Ishikawa (cell line): ENCODE measurements around the gene MRPL14.

Experiments
- CEBPB ChIP-seq: IDR thresholded peaks from 2 replicates; pipeline ENCODE4 v1.6.1; 2012
- CREB1 ChIP-seq: IDR thresholded peaks from 2 replicates; pipeline ENCODE4 v1.6.1; 2012; ENCODE audit warnings: low read depth
- EGR1 ChIP-seq: IDR thresholded peaks from 2 replicates; pipeline ENCODE4 v1.6.1; 2012
- EP300 ChIP-seq: IDR thresholded peaks from 2 replicates; pipeline ENCODE4 v1.6.1; 2012; ENCODE audit warnings: borderline replicate concordance
- FOXM1 ChIP-seq: IDR thresholded peaks from 2 replicates; pipeline ENCODE4 v1.6.1; 2012; ENCODE audit warnings: low read depth, borderline replicate concordance
- NFIC ChIP-seq: IDR thresholded peaks from 2 replicates; pipeline ENCODE4 v1.6.1; 2012
- RAD21 ChIP-seq: IDR thresholded peaks from 2 replicates; pipeline ENCODE4 v1.6.1; 2012; ENCODE audit warnings: low read depth
- TAF1 ChIP-seq: IDR thresholded peaks from 2 replicates; pipeline ENCODE4 v1.6.1; 2012; ENCODE audit warnings: low read depth, mild to moderate bottlenecking
- TCF12 ChIP-seq: IDR thresholded peaks from 2 replicates; pipeline ENCODE4 v1.6.1; 2012; ENCODE audit warnings: low read depth
- TEAD4 ChIP-seq: IDR thresholded peaks from 2 replicates; pipeline ENCODE4 v1.6.1; 2012
- YY1 ChIP-seq: IDR thresholded peaks from 2 replicates; pipeline ENCODE4 v1.6.1; 2012; ENCODE audit warnings: low read depth
- ZBTB7A ChIP-seq: IDR thresholded peaks from 2 replicates; pipeline ENCODE4 v1.6.1; 2012; ENCODE audit warnings: low read depth
- TF ChIP-seq, protein P1 (sequence below): IDR thresholded peaks from 2 replicates; pipeline ENCODE4 v1.6.1; 2012
- TF ChIP-seq, protein P2 (sequence below): IDR thresholded peaks from 2 replicates; pipeline ENCODE4 v1.6.1; 2012; ENCODE audit warnings: low read depth, mild to moderate bottlenecking
- TF ChIP-seq, protein P3 (sequence below): IDR thresholded peaks from 2 replicates; pipeline ENCODE4 v1.6.1; 2012

The MRPL14 gene

DNA sequence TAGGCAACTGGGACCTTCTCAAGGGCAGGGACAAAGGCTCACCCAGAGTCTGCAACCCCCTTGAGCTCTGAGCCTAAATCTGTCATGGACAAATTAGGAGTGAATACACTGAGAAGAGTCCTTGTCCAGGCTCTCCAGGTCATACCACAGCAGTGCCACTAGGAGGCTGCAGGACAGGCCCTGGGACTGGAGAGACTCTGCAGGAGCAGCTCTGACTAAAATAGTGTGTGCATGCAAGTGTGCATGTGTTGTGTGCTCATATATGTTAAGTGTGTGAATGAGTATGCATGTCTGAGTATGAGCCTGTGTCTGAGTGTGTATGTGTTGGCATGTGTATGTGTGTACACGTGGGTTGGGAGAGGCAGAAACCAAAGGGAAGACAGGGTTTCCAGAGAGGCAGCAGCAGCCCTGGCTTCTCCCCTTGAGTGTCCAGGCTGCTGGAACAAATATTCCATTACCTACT is 27.1 kb downstream of the MRPL14 start:
- no peak for TF ChIP-seq CREB1
- TF ChIP-seq RAD21, result peak; percentile 41; the same call in 1 of the 2 replicates

DNA sequence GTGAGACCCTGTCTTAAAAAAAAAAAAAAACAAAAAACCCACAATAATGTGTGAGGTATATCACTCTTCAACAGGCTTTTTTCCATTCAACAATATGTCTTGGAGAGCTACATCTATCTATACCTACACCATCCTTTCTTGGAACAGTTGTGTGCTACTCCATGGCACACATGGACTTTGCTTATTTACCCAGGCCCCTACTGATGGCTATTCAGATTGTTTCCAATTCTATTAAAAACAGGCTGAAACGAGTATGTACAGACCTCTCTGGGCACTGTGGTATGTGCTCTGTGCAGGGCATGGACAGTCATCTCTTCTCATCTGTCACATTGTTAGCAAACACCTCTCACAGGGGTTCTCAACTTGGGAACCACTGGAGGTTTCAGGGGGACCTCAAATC is 28.1 kb downstream of the MRPL14 start:
- TF ChIP-seq EGR1, result no peak
- TF ChIP-seq CEBPB, result no peak
- TF ChIP-seq RAD21, result no peak
- TF ChIP-seq EP300, result no peak
- TF ChIP-seq, protein P1, sequence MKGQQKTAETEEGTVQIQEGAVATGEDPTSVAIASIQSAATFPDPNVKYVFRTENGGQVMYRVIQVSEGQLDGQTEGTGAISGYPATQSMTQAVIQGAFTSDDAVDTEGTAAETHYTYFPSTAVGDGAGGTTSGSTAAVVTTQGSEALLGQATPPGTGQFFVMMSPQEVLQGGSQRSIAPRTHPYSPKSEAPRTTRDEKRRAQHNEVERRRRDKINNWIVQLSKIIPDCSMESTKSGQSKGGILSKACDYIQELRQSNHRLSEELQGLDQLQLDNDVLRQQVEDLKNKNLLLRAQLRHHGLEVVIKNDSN, result no peak
- no peak for TF ChIP-seq FOXM1
- no peak for TF ChIP-seq ZBTB7A
- TF ChIP-seq, protein P2, sequence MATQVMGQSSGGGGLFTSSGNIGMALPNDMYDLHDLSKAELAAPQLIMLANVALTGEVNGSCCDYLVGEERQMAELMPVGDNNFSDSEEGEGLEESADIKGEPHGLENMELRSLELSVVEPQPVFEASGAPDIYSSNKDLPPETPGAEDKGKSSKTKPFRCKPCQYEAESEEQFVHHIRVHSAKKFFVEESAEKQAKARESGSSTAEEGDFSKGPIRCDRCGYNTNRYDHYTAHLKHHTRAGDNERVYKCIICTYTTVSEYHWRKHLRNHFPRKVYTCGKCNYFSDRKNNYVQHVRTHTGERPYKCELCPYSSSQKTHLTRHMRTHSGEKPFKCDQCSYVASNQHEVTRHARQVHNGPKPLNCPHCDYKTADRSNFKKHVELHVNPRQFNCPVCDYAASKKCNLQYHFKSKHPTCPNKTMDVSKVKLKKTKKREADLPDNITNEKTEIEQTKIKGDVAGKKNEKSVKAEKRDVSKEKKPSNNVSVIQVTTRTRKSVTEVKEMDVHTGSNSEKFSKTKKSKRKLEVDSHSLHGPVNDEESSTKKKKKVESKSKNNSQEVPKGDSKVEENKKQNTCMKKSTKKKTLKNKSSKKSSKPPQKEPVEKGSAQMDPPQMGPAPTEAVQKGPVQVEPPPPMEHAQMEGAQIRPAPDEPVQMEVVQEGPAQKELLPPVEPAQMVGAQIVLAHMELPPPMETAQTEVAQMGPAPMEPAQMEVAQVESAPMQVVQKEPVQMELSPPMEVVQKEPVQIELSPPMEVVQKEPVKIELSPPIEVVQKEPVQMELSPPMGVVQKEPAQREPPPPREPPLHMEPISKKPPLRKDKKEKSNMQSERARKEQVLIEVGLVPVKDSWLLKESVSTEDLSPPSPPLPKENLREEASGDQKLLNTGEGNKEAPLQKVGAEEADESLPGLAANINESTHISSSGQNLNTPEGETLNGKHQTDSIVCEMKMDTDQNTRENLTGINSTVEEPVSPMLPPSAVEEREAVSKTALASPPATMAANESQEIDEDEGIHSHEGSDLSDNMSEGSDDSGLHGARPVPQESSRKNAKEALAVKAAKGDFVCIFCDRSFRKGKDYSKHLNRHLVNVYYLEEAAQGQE, result no peak
- TF ChIP-seq, protein P3, sequence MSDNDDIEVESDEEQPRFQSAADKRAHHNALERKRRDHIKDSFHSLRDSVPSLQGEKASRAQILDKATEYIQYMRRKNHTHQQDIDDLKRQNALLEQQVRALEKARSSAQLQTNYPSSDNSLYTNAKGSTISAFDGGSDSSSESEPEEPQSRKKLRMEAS, result no peak
- no peak for TF ChIP-seq NFIC
- no peak for TF ChIP-seq YY1

DNA sequence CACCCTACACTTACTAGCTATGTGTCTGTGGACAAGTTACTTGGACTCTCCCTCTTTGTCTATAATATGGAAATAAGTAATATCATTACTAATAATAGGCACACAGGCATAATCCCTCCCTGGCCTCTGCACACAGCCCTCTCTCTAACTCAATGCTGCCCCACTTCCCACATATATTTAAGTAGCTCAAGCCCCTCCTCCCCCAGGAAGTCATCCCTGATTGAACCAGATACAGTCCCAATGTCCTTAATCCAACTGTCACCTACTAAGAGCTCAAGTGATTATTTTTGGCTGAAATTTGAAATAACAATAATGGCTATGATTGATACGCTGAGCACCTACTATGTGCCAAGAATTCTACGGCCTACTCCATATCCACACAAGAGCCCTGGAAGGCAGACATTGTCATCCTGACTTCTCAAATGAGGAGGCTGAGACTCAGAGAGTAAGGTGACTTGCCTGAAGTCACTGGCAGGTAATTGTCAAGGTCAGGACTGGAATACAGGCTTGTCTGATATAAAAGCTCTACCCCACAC is 29.4 kb downstream of the MRPL14 start:
- TF ChIP-seq TCF12, result no peak
- no peak for TF ChIP-seq NFIC

DNA sequence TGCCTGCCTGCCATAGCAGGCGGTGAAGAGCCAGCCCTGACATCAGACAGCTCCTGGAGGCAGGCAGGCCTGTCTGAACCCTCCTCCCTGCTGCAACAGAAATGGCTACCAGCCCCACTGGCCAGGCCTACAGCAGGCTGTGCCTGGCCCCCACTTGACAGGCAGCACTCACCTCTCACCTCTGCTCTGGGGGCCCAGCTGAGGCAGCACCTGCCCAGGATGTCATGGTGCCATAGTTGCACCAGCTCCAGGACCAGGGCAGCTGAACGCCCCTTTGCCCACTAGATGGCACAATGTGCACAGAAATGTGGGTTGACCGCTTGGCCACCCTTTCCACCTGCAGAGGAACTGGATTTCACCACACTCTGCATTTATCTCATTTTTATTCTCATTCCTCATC is 30.6 kb downstream of the MRPL14 start:
- TF ChIP-seq YY1, result peak; percentile 53; the same call in 1 of the 2 replicates
- TF ChIP-seq CREB1, result no peak
- peak; percentile 92 for TF ChIP-seq RAD21
- TF ChIP-seq, protein P3, result no peak

DNA sequence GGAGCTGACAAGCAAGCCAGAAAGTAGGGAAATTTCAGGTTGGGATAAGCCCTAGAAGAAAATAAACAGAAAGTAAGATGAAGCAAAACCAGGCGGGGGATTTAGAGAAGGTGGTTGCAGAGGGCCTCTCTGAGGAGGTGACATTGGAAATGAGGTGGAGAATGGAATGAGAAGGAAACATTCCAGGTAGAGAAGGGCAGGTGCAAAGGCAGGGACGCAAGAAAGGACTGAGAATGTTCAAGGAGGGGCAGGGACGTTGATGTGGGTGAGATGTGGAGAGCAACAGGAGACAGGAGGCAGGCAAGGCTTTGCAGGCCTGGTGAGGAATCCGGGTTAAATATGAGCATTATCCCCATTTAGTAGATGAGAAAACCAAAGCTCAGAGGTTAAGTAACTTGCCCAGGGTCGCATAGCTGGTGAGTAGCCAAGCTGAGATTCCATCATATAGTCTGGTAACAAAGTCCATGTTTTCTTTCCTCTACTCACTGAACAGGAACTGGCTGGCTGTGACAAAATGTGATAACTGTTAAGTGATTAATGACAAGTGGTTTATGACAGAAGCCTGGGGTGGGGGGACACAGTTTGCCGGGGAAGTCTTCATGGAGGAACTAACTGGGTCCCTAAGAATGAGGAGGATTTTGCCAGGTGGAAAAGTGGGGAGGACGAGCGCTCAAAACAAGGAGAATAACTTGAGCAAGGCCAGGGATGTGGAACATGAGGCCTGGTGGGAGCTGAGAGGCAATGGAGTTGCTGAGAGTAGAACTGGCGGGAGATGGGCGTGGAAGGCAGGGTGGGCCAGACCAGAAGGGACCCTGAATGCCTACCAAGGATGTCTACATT is 32.6 kb downstream of the MRPL14 start:
- TF ChIP-seq EP300 (no peak), TAF1 (no peak), RAD21 (no peak), ZBTB7A (no peak), NFIC (no peak), CREB1 (no peak), TEAD4 (no peak), EGR1 (no peak), YY1 (no peak)
- TF ChIP-seq, protein P3, result no peak
- TF ChIP-seq, protein P2, result no peak

DNA sequence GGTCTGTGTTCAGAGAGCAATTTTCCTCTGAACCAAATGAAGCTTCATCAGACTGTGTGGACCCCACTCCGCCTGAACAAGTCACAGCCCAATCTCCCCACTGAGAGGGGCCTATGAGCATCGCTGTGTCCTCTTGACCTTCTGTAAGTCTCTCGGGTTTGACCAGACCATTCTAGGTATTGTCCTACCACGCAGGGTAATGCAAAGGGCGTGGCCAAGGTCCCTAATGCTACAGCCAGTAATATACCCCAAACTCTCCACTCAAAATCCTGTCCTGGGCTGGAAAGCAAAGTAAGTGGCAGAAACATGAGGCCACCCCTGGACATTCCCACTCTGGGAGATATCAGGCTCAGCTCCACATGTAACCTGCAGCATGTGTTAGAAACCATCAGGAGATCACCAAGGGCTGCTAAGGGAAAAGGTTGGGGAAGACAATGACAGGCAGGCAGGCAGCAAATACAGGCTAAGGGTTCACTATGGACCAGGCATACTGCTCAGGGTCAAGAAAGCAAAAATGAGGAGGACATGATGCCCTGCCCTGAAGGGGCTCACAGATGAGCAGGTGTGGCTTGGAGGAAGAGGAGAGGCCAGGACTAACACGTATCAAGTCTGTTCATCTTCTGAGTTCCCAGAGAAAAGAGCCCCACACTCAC is 33.4 kb downstream of the MRPL14 start:
- TF ChIP-seq RAD21 (no peak), EGR1 (no peak), TEAD4 (no peak), FOXM1 (no peak), EP300 (no peak), YY1 (no peak)
- TF ChIP-seq, protein P2, result no peak
- TF ChIP-seq, protein P1, result no peak
